LNCAP (cell line): ENCODE results near the gene UBAC1.

Experiments used
- TF ChIP-seq, protein P1 (sequence below): fragments of 450-650 bp; IDR thresholded peaks from 2 replicates; pipeline ENCODE4 v1.5.1; 2017; ENCODE audit warnings: mild to moderate bottlenecking

Gene UBAC1

GRCh38 chr9:135971892-135972291 is 10.7 kb upstream of the UBAC1 start:
- TF ChIP-seq, protein P1, sequence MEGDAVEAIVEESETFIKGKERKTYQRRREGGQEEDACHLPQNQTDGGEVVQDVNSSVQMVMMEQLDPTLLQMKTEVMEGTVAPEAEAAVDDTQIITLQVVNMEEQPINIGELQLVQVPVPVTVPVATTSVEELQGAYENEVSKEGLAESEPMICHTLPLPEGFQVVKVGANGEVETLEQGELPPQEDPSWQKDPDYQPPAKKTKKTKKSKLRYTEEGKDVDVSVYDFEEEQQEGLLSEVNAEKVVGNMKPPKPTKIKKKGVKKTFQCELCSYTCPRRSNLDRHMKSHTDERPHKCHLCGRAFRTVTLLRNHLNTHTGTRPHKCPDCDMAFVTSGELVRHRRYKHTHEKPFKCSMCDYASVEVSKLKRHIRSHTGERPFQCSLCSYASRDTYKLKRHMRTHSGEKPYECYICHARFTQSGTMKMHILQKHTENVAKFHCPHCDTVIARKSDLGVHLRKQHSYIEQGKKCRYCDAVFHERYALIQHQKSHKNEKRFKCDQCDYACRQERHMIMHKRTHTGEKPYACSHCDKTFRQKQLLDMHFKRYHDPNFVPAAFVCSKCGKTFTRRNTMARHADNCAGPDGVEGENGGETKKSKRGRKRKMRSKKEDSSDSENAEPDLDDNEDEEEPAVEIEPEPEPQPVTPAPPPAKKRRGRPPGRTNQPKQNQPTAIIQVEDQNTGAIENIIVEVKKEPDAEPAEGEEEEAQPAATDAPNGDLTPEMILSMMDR, result no peak

DNA sequence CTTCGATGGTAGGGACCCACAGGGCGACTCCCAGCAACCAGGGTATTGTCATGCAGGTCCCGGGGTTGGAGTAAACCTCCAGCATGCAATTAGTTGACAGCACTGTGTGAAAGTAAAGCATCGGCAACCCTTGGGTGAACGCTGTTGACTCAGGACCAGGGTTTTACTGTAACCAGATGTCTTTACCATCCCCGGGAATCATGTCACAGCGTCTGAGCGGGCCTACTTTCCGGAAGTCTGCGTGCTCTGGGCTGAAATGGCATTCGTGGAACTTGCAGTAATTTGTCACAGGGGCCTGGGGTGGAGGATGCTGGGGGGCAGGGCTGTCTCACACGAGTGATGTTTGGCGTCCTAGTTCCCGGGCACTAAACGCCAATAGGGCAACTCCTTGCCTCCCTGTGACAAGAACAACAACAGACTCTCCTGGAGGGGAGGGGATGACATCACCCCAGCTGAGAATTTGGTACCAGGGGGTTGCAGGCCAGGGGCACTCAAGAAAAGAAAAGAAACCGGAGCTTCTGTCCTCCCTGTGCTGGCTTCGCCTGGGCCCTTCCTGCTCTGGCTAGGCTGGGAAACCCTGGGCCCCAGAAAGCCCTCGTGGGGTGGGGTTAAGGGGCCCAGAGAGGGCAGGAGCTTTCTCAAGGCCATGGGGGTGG is 10.1 kb upstream of the UBAC1 start:
- TF ChIP-seq, protein P1, result no peak

DNA sequence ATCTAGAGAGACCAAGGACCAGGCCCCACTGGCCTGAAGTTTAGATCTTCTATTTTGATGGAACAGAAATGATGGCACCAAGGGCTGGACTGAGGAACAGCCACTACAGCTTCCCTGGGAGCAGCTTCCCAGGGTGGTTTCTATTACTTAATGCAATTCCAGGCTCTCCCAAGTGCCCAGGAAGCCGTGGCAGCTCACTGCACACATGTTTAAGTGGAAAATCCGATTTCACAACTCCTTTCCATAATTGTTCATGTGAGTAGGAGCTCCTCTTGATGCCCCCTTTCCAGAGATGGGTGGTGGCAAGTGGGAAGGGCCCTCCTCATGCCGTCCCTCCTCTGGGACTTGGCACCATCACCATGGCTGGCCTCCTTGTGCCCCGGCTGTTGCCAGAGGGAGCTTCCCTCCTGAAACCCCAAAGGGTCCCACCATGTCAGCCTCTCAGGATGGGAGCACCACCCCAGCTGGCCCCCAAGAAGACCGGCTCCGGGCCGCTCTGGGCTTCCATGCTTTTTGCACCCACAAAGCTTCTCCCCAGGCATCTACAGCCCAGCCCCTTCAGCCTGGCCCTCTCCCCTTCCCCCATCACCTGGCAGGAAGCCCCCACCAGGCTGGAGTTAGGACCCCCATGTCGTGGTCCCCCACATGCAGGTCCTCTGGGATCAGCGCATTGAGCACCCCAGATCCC is 9.1 kb upstream of the UBAC1 start:
- TF ChIP-seq, protein P1, result no peak

- TF ChIP-seq, protein P1, result no peak
Measured at GRCh38 chr9:135969064-135969683, 8.0 kb upstream of the UBAC1 start.

GRCh38 chr9:135968601-135969000 is 7.4 kb upstream of the UBAC1 start:
- TF ChIP-seq, protein P1, result no peak

GRCh38 chr9:135968083-135968476 is 6.9 kb upstream of the UBAC1 start:
- TF ChIP-seq, protein P1, result no peak

- TF ChIP-seq, protein P1, result no peak
Measured at GRCh38 chr9:135965124-135965756, 4.1 kb upstream of the UBAC1 start.
